ENCODE results near the gene ACTL8.

- TF ChIP-seq CTCF (IDR thresholded peaks at IDR 0.05; ENCODE audit: low read depth, low read length, poor library complexity, severe bottlenecking) (no peak), EZH2phosphoT487 (IDR thresholded peaks at IDR 0.05; ENCODE audit: borderline replicate concordance, low read length) (no peak)
These were observed 50.9 kb downstream of the ACTL8 start for GRCh38 chr1:17805869-17806684.
